ENCODE data around the gene RTL5. TPM values are rescaled to one million over a fixed set of nuclear protein-coding genes. Genes with fewer than 3 reads are reported as not detected.

Gene RTL5
- total RNA-seq, 1 experiment from 2014 or later: not detected

- no peak for DNase-seq (ENCODE audit: low spot score)
Measured at GRCh38 chrX:72078411-72078810, 53.3 kb downstream of the RTL5 start.

Other genes with a start within 250 kb of the RTL5 start
- gene NHSL2, start 221.1 kb downstream of the RTL5 start, total RNA-seq (2014; rRNA removed; shearing (Covaris generic)): not detected in 2 replicates
- gene PIN4, start 49.8 kb upstream of the RTL5 start, total RNA-seq (2014; rRNA removed; shearing (Covaris generic)): 17.5 and 18.5 TPM in 2 replicates
- 3.8 and 5.5 TPM in 2 replicates for gene ERCC6L, start 107.1 kb upstream of the RTL5 start, total RNA-seq (2014; rRNA removed; shearing (Covaris generic))
- gene RPS4X, start 145.3 kb upstream of the RTL5 start, total RNA-seq (2014; rRNA removed; shearing (Covaris generic)): 865 and 880 TPM in 2 replicates
- gene CITED1, start 174.0 kb upstream of the RTL5 start, total RNA-seq (2014; rRNA removed; shearing (Covaris generic)): 1.3 and 3.2 TPM in 2 replicates